Right lobe of liver (tissue), 6 donors: ENCODE measurements around the gene PDSS2. TPM values are rescaled to one million over a fixed set of nuclear protein-coding genes. Genes with fewer than 3 reads are reported as not detected.

Experiments used
- ATAC-seq, 4 donors: fragments of 200-7000 bp; cut with Tn5 transposase; one replicate each; pipeline ENCODE4 v1.9.1; 2020; ENCODE audit warnings: mild to moderate bottlenecking in 4 of 4, moderate library complexity in 4 of 4
- DNase-seq, 3 donors: peaks; one replicate each; pipeline ENCODE4 v3.0.0-alpha.2; 2020
- H3K27ac ChIP-seq, 3 donors: fragments of 200-600 bp; one replicate each; pipeline ENCODE4 v1.8.0; 2022
- H3K27me3 ChIP-seq, 2 donors: fragments of 200-600 bp; one replicate each; pipeline ENCODE4 v1.8.0; 2022
- H3K36me3 ChIP-seq, 4 donors: fragments of 200-600 bp; sonication (generic) in 1 of 4; one replicate each; pipeline versions ENCODE4 v1.5.1 to v1.8.0; 2017 to 2022; ENCODE audit warnings: control low read depth in 1 of 4
- H3K4me1 ChIP-seq, 4 donors: fragments of 200-600 bp; sonication (generic) in 1 of 4; one replicate each; pipeline versions ENCODE4 v1.5.1 to v1.8.0; 2017 to 2022; ENCODE audit warnings: control low read depth in 1 of 4
- H3K4me3 ChIP-seq, 3 donors: fragments of 200-600 bp; one replicate each; pipeline ENCODE4 v1.8.0; 2022
- H3K9me3 ChIP-seq, 4 donors: fragments of 200-600 bp; sonication (generic) in 1 of 4; one replicate each; pipeline versions ENCODE4 v1.5.1 to v1.8.0; 2017 to 2022; ENCODE audit warnings: control low read depth in 1 of 4
- POLR2A ChIP-seq: fragments of 450-650 bp; IDR thresholded peaks from one replicate; pipeline ENCODE4 v1.6.1; 2017; ENCODE audit warnings: antibody characterized with exemption, mild to moderate bottlenecking
- WGBS: methylation state at CpG from one replicate; pipeline ENCODE4 v1.1.6; 2018; ENCODE audit warnings: low coverage, low lambda C conversion rate; ENCODE audit not compliant: insufficient coverage; ENCODE audit errors: missing lambda C conversion rate; 5-methylcytosine and 5-hydroxymethylcytosine counted together
- intact Hi-C, 2 donors: fragments of 100-400 bp; cut with DNase I; formaldehyde crosslinking; loops; one replicate each; pipeline versions ENCODE4 v1.11.2 to v1.14.1; 2022
- total RNA-seq, 6 experiments: library from RNA; depleted of rRNA in 2 of 6; stranded (reverse); fragments of >200 nt in 2 of 6; fragmentation: NEBNext Ultra II Directional in 3 of 6; extraction: Animal tissue kit (Norgen Biotek cat#: 25700) in 3 of 6; gene quantifications; one replicate each; pipeline versions ENCODE4 v1.1.0 to v1.2.4, GENCODE V29; 2016 to 2023
- TF ChIP-seq, protein P1 (sequence below), 4 donors: fragments of 200-600 bp in 3 of 4; fragments of 450-650 bp in 1 of 4; IDR thresholded peaks; one replicate each; pipeline versions ENCODE4 v1.5.1 to v1.8.0; 2016 to 2022; ENCODE audit warnings: antibody characterized with exemption in 4 of 4, mild to moderate bottlenecking in 2 of 4
- donor health status: DM: no; HTN: yes; CAD: no.
- donor health status: DM: no; HTN: no; CAD: no.
- donor health status: DM: no; HTN: no; CAD: no.
- donor health status: DM: no; HTN: yes; CAD: no.
- donor health status: DM: no; HTN: yes; CAD: no.

The PDSS2 gene
- total RNA-seq, 6 experiments from 2014 or later = 17.0 to 25.1 (median 19.0) TPM

DNA sequence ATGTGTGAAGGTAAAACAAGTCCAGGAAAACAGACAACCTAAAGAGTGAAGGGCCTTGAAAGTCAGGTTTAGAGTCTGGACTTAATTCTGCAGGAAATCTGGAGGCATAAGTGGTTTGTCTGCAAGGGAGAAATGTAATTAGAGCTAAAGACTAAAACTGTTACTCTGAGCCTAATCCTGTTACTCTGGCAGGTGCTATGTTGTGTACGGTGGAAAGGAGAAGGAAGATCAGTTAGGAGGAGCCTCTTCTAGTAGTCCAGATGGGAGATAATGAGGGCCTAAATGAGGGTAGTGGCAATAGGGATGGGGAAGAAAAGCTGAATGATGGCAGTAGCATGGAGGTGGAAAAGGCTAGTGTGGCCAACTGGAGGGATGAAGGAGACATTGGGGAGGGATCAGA lies 118.5 kb downstream of the PDSS2 start:
- no peak for TF ChIP-seq POLR2A
- TF ChIP-seq, protein P1, sequence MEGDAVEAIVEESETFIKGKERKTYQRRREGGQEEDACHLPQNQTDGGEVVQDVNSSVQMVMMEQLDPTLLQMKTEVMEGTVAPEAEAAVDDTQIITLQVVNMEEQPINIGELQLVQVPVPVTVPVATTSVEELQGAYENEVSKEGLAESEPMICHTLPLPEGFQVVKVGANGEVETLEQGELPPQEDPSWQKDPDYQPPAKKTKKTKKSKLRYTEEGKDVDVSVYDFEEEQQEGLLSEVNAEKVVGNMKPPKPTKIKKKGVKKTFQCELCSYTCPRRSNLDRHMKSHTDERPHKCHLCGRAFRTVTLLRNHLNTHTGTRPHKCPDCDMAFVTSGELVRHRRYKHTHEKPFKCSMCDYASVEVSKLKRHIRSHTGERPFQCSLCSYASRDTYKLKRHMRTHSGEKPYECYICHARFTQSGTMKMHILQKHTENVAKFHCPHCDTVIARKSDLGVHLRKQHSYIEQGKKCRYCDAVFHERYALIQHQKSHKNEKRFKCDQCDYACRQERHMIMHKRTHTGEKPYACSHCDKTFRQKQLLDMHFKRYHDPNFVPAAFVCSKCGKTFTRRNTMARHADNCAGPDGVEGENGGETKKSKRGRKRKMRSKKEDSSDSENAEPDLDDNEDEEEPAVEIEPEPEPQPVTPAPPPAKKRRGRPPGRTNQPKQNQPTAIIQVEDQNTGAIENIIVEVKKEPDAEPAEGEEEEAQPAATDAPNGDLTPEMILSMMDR (IDR thresholded peaks at IDR 0.05) = no peak
- no peak for ATAC-seq
- Histone ChIP-seq H3K27me3 (no peaks in the 10 kb centered on the region), H3K9me3 (no peaks in the 10 kb centered on the region), H3K4me3 (no peak overlapping the region), H3K27ac (no peak overlapping the region), H3K4me1 (no peaks in the 10 kb centered on the region), H3K36me3 (no peaks in the 10 kb centered on the region)
- no peak for DNase-seq
- 87% methylated on average over 1 of the region's 1 CpG for WGBS
- intact Hi-C loops = no loop called here

DNA sequence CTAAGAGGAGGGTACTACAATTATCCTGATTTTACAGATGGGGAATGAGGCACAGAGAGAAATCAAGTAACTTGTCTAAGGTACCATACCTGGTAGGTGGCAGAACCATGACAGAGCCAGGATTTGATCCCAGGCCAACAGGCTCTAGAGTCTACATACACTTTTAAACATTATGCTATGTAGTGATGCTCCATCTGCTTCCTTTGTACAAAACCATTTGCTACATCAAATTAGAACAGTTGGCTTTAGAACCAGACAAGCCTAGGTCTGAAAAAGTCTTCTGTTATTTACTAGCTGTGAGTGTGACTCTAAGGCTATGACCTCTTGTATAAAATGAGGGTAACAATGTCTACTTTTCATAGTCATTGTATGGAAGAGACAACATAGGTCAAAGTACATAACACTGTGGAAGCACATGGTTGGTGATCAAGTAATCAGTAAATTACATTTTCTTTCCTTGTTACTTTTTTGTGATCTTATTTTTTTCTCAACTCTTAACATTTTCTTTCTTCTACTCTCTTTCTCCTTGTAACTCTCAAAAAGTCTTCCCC lies 122.1 kb downstream of the PDSS2 start:
- no peaks in the 10 kb centered on the region for H3K36me3 ChIP-seq
- no peaks in the 10 kb centered on the region for H3K9me3 ChIP-seq
- no peak for TF ChIP-seq POLR2A
- TF ChIP-seq, protein P1 (IDR thresholded peaks at IDR 0.05) = no peak
- no peak for DNase-seq
- no peak for ATAC-seq
- no peak overlapping the region for H3K4me3 ChIP-seq
- intact Hi-C loops = no loop called here
- H3K4me1 ChIP-seq = peaks cover 0 to under 1% (median 0%) of the 10 kb centered on the region in 4 donors
- H3K27me3 ChIP-seq = no peaks in the 10 kb centered on the region
- no peak overlapping the region for H3K27ac ChIP-seq

DNA sequence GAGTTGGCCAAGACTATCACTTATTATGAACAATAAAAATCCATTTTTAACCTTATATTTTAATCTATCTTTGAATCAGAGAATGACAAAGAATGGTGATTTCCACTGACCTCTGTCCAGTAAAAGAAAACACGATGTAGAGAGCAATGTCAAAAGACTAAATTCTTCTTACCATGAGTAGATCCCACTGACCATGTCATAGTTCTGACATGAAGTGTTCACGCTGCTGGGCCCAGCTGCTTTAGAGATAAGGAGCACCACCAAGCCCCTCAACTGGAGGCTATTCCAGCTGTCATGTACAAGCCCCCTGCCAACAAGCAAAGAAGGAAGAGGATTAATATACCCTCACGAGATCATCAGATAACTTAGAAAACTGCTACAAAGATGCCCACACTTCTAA lies 125.3 kb downstream of the PDSS2 start:
- peaks cover 0 to 19% (median 7%) of the 10 kb centered on the region in 4 donors for H3K4me1 ChIP-seq
- ATAC-seq (no peak), DNase-seq (no peak)
- no peaks in the 10 kb centered on the region for H3K27me3 ChIP-seq
- no peak overlapping the region for H3K27ac ChIP-seq
- H3K4me3 ChIP-seq = no peak overlapping the region
- H3K36me3 ChIP-seq = no peaks in the 10 kb centered on the region
- 96% methylated on average over 3 of the region's 3 CpGs for WGBS
- TF ChIP-seq POLR2A = no peak
- TF ChIP-seq, protein P1 (IDR thresholded peaks at IDR 0.05) = no peak
- intact Hi-C loops = no loop called here
- H3K9me3 ChIP-seq = no peaks in the 10 kb centered on the region

DNA sequence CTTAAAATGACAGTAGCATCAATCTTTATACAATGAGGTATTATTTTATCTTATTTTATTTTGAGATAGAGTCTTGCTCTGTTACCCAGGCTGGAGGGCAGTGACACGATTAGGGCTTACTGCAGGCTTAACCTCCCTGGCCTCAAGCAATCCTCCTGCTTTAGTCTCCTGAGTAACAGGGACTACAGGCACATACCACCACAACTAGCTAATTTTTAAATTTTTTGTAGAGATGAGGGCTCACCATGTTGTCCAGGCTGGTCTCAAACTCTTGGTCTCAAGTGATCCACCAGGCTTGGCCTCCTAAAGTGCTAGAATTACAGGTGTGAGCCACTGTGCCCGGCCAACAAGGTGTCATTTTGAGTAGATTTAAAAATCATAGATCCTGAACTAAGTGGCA lies 125.9 kb downstream of the PDSS2 start:
- Histone ChIP-seq H3K4me1 (peaks cover 0 to 19% (median 7%) of the 10 kb centered on the region in 4 donors), H3K36me3 (no peaks in the 10 kb centered on the region), H3K9me3 (no peaks in the 10 kb centered on the region), H3K27me3 (no peaks in the 10 kb centered on the region), H3K4me3 (no peak overlapping the region), H3K27ac (no peak overlapping the region)
- intact Hi-C loops = no loop called here
- DNase-seq (no peak), ATAC-seq (no peak)
- 100% methylated on average over 1 of the region's 2 CpGs for WGBS
- TF ChIP-seq POLR2A = no peak
- TF ChIP-seq, protein P1 (IDR thresholded peaks at IDR 0.05) = no peak
